HepG2 (cell line): Measurements from ENCODE around the gene UNC50. TPM values are rescaled to one million over a fixed set of nuclear protein-coding genes. Genes with fewer than 3 reads are reported as not detected.

Experiments used
- ATAC-seq: fragments of 200-7000 bp; cut with Tn5 transposase; 3 replicates; pipeline ENCODE4 v1.9.1; 2020; ENCODE audit warnings: mild to moderate bottlenecking, moderate library complexity
- BruUV-seq: library from RNA; stranded (reverse); fragments of 400-500 nt; replicated peaks from 2 replicates; lab custom pipeline; 2021; lab: Mats Ljungman, UMichigan
- CTCF ChIA-PET: fragments of 300-600 bp; formaldehyde crosslinking; extraction: SDS; loops from one replicate; lab custom pipeline; 2021; ENCODE audit warnings: low total read pairs, inconsistent platforms, low intra/inter-chr PET ratio; lab: Yijun Ruan, JAX
- POLR2A ChIA-PET: fragments of 350-600 bp; sonication (Branson Sonifier 250); formaldehyde crosslinking; loops from one replicate; lab custom pipeline; 2020; ENCODE audit warnings: antibody characterized with exemption, inconsistent platforms; lab: Yijun Ruan, JAX
- DNase-seq: peaks from one replicate; pipeline ENCODE4 v3.0.0-alpha.2; 2015; ENCODE audit warnings: low spot score
- FAIRE-seq: peaks from 3 replicates; lab custom pipeline; 2011; peaks lifted over from hg19 to GRCh38; lab: Jason Lieb, UNC
- H2AFZ ChIP-seq: one replicate; pipeline ENCODE4 v1.6.1; 2011; ENCODE audit warnings: low read length, inconsistent platforms
- H3K27ac ChIP-seq: fragments of 300-600 bp; 3 replicates; pipeline ENCODE4 v1.8.0; 2011; ENCODE audit warnings: mixed run types, mild to moderate bottlenecking, mixed read lengths, low read length, inconsistent platforms; ENCODE audit not compliant: insufficient read depth; ENCODE audit errors: extremely low read length
- H3K27me3 ChIP-seq, 2 experiments: fragments of 200-600 bp in 1 of 2; 2 replicates in 1 of 2; 3 replicates in 1 of 2; pipeline versions ENCODE4 v1.6.0 to v1.8.0; 2011; ENCODE audit warnings: low read length in 2 of 2, mild to moderate bottlenecking in 2 of 2, moderate library complexity in 2 of 2, inconsistent platforms in 1 of 2; ENCODE audit not compliant: insufficient read depth in 2 of 2, control insufficient read depth in 1 of 2
- H3K36me3 ChIP-seq, 2 experiments: fragments of 200-600 bp in 1 of 2; replicated peaks in 1 of 2; 2 replicates in 1 of 2; 3 replicates in 1 of 2; pipeline versions ENCODE4 v1.5.1 to v1.8.0; 2011; ENCODE audit warnings: low read length in 2 of 2, inconsistent platforms in 1 of 2; ENCODE audit not compliant: insufficient read depth in 2 of 2, control insufficient read depth in 1 of 2
- H3K4me1 ChIP-seq: 2 replicates; pipeline ENCODE4 v1.5.1; 2012; ENCODE audit warnings: low read length, inconsistent platforms; ENCODE audit not compliant: insufficient read depth
- H3K4me2 ChIP-seq: 2 replicates; pipeline ENCODE4 v1.6.0; 2011; ENCODE audit warnings: low read depth, low read length, inconsistent platforms
- H3K4me3 ChIP-seq, 3 experiments: fragments of 200-600 bp in 1 of 3; sonication (generic), shearing (Covaris generic) in 1 of 3; replicated peaks in 1 of 3; 2 replicates each; pipeline ENCODE4 v1.5.1; 2011 to 2016; ENCODE audit warnings: low read length in 3 of 3, inconsistent platforms in 2 of 3, low read depth in 2 of 3, mild to moderate bottlenecking in 2 of 3, control low read depth in 1 of 3, mixed read lengths in 1 of 3; ENCODE audit not compliant: insufficient read depth in 1 of 3
- H3K79me2 ChIP-seq: one replicate; pipeline ENCODE4 v1.6.1; 2011; ENCODE audit warnings: low read length, inconsistent platforms; ENCODE audit not compliant: insufficient read depth
- H3K9ac ChIP-seq: 2 replicates; pipeline ENCODE4 v1.6.0; 2011; ENCODE audit warnings: mild to moderate bottlenecking, low read depth, low read length, inconsistent platforms; ENCODE audit not compliant: insufficient read depth
- H3K9me3 ChIP-seq: 2 replicates; pipeline ENCODE4 v1.5.1; 2012; ENCODE audit warnings: mild to moderate bottlenecking, low read length
- H4K20me1 ChIP-seq: 2 replicates; pipeline ENCODE4 v1.6.0; 2011; ENCODE audit warnings: inconsistent platforms, mild to moderate bottlenecking, low read length, moderate library complexity; ENCODE audit not compliant: insufficient read depth
- EED ChIP-seq: sonication (generic); formaldehyde crosslinking; IDR thresholded peaks from 2 replicates; pipeline ENCODE4 v1.5.0; 2020; ENCODE audit warnings: mild to moderate bottlenecking, missing genetic modification reagents
- HMG20B ChIP-seq: conservative IDR thresholded peaks from 2 replicates; pipeline ENCODE4 v1.6.1; 2016; ENCODE audit warnings: missing genetic modification reagents, missing compliant biosample characterization
- MBD4 ChIP-seq: IDR thresholded peaks from 2 replicates; pipeline ENCODE4 v1.6.1; 2012; ENCODE audit warnings: low read length, inconsistent platforms, borderline replicate concordance
- SP2 ChIP-seq: sonication (generic); formaldehyde crosslinking; IDR thresholded peaks from 2 replicates; pipeline ENCODE4 v1.5.1; 2020; ENCODE audit warnings: mild to moderate bottlenecking, missing genetic modification reagents
- TEAD2 ChIP-seq: sonication (generic); formaldehyde crosslinking; IDR thresholded peaks from 2 replicates; pipeline ENCODE4 v1.9.0; 2021; ENCODE audit warnings: missing genetic modification reagents
- ZBTB43 ChIP-seq: sonication (generic); formaldehyde crosslinking; conservative IDR thresholded peaks from 2 replicates; pipeline ENCODE4 v1.4.0; 2020; ENCODE audit warnings: missing genetic modification reagents
- ZKSCAN5 ChIP-seq: sonication (generic); formaldehyde crosslinking; IDR thresholded peaks from 2 replicates; pipeline ENCODE4 v1.5.1; 2020; ENCODE audit warnings: mild to moderate bottlenecking, missing genetic modification reagents
- ZMYM4 ChIP-seq: sonication (generic); formaldehyde crosslinking; IDR thresholded peaks from 2 replicates; pipeline ENCODE4 v1.8.1; 2023; ENCODE audit warnings: mild to moderate bottlenecking, missing genetic modification reagents
- ZNF414 ChIP-seq: sonication (generic); formaldehyde crosslinking; IDR thresholded peaks from 2 replicates; pipeline ENCODE4 v1.5.0; 2020; ENCODE audit warnings: missing genetic modification reagents
- ZNF784 ChIP-seq: sonication (generic); formaldehyde crosslinking; IDR thresholded peaks from 2 replicates; pipeline ENCODE4 v1.5.1; 2020; ENCODE audit warnings: missing genetic modification reagents, mild to moderate bottlenecking, borderline replicate concordance
- WGBS: methylation state at CpG from one replicate; pipeline ENCODE4 v1.1.6; 2017; ENCODE audit warnings: low lambda C conversion rate; 5-methylcytosine and 5-hydroxymethylcytosine counted together
- in situ Hi-C: cut with HindIII; loops from 2 replicates; pipeline ENCODE4 v1.10.0; 2017; ENCODE audit warnings: low pct_unique_long_range_greater_than_20kb; ENCODE audit not compliant: extremely low pct_ligation_motif_present
- intact Hi-C: fragments of 100-400 bp; cut with micrococcal nuclease; formaldehyde crosslinking; loops from one replicate; pipeline ENCODE4 v1.10.0; 2022; ENCODE audit not compliant: unreplicated experiment
- polyA plus RNA-seq, 8 experiments: library from polyadenylated mRNA; depleted of rRNA in 3 of 8; stranded (reverse) in 7 of 8; unstranded in 1 of 8; fragments of >200 nt; fragmentation: Illumina TruSeq in 4 of 8; extraction: Trizol in 4 of 8; gene quantifications; 2 replicates each; pipeline versions ENCODE4 v1.2.1 to v1.2.3, GENCODE V29; 2011 to 2016; ENCODE audit warnings: low read depth in 4 of 8, missing spikeins in 1 of 8, mixed read lengths in 1 of 8; ENCODE audit not compliant: insufficient read depth in 1 of 8
- total RNA-seq, 5 experiments: library from RNA; depleted of rRNA; stranded (reverse); fragments of >200 nt; fragmentation: Illumina TruSeq; extraction: Trizol; gene quantifications; 2 replicates each; pipeline ENCODE4 v1.2.3, GENCODE V29; 2016; ENCODE audit warnings: low read depth in 1 of 5
- TF ChIP-seq, protein P1 (sequence below): sonication (generic); formaldehyde crosslinking; IDR thresholded peaks from 2 replicates; pipeline ENCODE4 v1.5.0; 2020; ENCODE audit warnings: mild to moderate bottlenecking, missing genetic modification reagents, moderate library complexity
- TF ChIP-seq, protein P2 (sequence below): IDR thresholded peaks from 2 replicates; pipeline ENCODE4 v1.6.1; 2016; ENCODE audit warnings: missing biosample characterization, missing genetic modification reagents, low read depth
- TF ChIP-seq, protein P3 (sequence below): sonication (generic); formaldehyde crosslinking; IDR thresholded peaks from 2 replicates; pipeline ENCODE4 v1.4.0; 2020; ENCODE audit warnings: missing genetic modification reagents
- TF ChIP-seq, protein P4 (sequence below): IDR thresholded peaks from 2 replicates; pipeline ENCODE4 v1.6.1; 2016; ENCODE audit warnings: low read depth, borderline replicate concordance

The UNC50 gene
- total and polyA plus RNA-seq, 2 of the 13 experiments (the other 11 are each of a cell fraction or from before 2014, with no cell fraction given), result 92.6 to 95.6 TPM

DNA sequence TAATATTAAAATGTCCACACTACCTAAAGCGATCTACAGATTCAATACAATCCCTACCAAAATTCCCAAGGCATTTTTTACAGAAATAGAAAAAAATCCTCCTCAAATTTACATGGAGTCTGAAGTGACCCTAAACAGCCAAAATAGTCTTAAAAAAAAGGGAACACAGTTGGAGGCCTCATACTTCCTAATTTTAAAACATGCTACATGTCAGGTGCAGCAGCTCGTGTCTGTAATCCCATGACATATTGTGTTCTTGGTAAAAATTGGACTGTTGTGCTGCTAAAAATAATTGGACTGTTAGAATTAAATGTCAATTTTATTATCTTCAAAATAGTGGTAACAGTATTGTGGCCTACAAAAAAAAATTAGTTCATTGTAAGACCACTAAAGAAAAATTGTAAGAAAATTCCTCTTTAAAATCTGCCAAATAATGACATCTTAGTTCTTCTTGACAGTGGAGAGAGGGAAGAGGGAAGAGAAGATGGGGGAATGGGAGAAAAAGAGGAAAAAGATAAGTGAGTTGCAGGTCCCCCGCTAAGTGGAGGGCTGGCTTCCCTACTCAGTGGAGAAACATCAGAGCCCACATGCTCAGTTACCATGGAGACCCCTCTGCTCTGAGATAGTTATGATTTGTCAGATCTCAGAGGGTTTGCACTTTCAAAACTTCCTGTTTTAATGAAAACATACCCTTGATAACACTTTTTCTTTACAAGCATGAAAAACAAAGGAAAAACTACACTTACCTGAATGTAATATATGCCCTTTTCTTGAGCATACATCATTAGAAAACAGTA, 46.5 kb downstream of the UNC50 start:
- H3K4me1 ChIP-seq, result peaks cover under 1% of the 10 kb centered on the region; the same call in 1 of the 2 replicates
- H3K27ac ChIP-seq, result no peak overlapping the region
- H3K79me2 ChIP-seq, result peaks cover 2% of the 10 kb centered on the region
- no peaks in the 10 kb centered on the region for H3K9me3 ChIP-seq
- no peak overlapping the region for H3K4me2 ChIP-seq
- ChIA-PET POLR2A (no interaction called here), CTCF (no interaction called here)
- H3K27me3 ChIP-seq, result no peaks in the 10 kb centered on the region
- H3K9ac ChIP-seq, result no peak overlapping the region
- 98% methylated on average over 3 of the region's 3 CpGs for WGBS
- intact Hi-C loops (no loop called here), in situ Hi-C loops (loop anchor here (5.0 kb wide), 1 partner anchor 182 kb away; no protein-coding TSS in a partner anchor)
- no peak overlapping the region for H3K4me3 ChIP-seq
- ATAC-seq, result no peak
- BruUV-seq, result no TSS peak
- FAIRE-seq, result no peak
- peaks cover 4 to 31% of the 10 kb centered on the region in 2 experiments; a peak in 4 of 5 replicates for H3K36me3 ChIP-seq
- no peak overlapping the region for H2AFZ ChIP-seq
- no peak for DNase-seq
- no peaks in the 10 kb centered on the region for H4K20me1 ChIP-seq
- no peak for TF ChIP-seq ZNF784
- TF ChIP-seq SP2 (CRISPR knock-in tag), result no peak
- no peak for TF ChIP-seq ZKSCAN5 (CRISPR knock-in tag)
- TF ChIP-seq, protein P1, sequence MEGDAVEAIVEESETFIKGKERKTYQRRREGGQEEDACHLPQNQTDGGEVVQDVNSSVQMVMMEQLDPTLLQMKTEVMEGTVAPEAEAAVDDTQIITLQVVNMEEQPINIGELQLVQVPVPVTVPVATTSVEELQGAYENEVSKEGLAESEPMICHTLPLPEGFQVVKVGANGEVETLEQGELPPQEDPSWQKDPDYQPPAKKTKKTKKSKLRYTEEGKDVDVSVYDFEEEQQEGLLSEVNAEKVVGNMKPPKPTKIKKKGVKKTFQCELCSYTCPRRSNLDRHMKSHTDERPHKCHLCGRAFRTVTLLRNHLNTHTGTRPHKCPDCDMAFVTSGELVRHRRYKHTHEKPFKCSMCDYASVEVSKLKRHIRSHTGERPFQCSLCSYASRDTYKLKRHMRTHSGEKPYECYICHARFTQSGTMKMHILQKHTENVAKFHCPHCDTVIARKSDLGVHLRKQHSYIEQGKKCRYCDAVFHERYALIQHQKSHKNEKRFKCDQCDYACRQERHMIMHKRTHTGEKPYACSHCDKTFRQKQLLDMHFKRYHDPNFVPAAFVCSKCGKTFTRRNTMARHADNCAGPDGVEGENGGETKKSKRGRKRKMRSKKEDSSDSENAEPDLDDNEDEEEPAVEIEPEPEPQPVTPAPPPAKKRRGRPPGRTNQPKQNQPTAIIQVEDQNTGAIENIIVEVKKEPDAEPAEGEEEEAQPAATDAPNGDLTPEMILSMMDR (CRISPR knock-in tag), result no peak
- no peak for TF ChIP-seq EED (CRISPR knock-in tag)
- no peak for TF ChIP-seq TEAD2 (CRISPR knock-in tag)
- TF ChIP-seq ZNF414, result no peak
- TF ChIP-seq ZMYM4 (CRISPR knock-in tag), result no peak
- no peak for TF ChIP-seq MBD4
- no peak for TF ChIP-seq ZBTB43 (CRISPR knock-in tag)
- TF ChIP-seq, protein P2, sequence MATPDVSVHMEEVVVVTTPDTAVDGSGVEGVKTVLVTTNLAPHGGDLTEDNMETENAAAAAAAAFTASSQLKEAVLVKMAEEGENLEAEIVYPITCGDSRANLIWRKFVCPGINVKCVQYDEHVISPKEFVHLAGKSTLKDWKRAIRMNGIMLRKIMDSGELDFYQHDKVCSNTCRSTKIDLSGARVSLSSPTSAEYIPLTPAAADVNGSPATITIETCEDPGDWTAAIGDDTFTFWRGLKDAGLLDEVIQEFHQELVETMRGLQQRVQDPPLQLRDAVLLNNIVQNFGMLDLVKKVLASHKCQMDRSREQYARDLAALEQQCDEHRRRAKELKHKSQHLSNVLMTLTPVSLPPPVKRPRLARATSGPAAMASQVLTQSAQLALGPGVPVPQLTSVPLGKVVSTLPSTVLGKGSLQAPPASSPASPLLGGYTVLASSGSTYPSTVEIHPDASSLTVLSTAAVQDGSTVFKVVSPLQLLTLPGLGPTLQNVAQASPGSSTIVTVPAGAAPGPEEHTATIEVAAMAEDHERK (CRISPR knock-in tag), result no peak
- no peak for TF ChIP-seq HMG20B
- TF ChIP-seq, protein P3, sequence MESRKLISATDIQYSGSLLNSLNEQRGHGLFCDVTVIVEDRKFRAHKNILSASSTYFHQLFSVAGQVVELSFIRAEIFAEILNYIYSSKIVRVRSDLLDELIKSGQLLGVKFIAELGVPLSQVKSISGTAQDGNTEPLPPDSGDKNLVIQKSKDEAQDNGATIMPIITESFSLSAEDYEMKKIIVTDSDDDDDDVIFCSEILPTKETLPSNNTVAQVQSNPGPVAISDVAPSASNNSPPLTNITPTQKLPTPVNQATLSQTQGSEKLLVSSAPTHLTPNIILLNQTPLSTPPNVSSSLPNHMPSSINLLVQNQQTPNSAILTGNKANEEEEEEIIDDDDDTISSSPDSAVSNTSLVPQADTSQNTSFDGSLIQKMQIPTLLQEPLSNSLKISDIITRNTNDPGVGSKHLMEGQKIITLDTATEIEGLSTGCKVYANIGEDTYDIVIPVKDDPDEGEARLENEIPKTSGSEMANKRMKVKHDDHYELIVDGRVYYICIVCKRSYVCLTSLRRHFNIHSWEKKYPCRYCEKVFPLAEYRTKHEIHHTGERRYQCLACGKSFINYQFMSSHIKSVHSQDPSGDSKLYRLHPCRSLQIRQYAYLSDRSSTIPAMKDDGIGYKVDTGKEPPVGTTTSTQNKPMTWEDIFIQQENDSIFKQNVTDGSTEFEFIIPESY (CRISPR knock-in tag), result no peak
- TF ChIP-seq, protein P4, sequence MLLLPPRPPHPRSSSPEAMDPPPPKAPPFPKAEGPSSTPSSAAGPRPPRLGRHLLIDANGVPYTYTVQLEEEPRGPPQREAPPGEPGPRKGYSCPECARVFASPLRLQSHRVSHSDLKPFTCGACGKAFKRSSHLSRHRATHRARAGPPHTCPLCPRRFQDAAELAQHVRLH (CRISPR knock-in tag), result no peak
